Panc1 (cell line): ENCODE measurements around the gene PARP9.

Experiments
- POLR2AphosphoS5 ChIP-seq: IDR thresholded peaks from 2 replicates; pipeline ENCODE4 v1.6.1; 2012; ENCODE audit warnings: mild to moderate bottlenecking, low read depth, low read length, moderate library complexity
- TCF7L2 ChIP-seq: IDR thresholded peaks from 2 replicates; pipeline ENCODE4 v1.6.1; 2011; ENCODE audit warnings: mild to moderate bottlenecking, low read depth, low read length, inconsistent platforms
- TF ChIP-seq, protein P1 (sequence below): fragments of 450-650 bp; IDR thresholded peaks from 2 replicates; pipeline ENCODE4 v1.5.1; 2017; ENCODE audit warnings: mild to moderate bottlenecking
- TF ChIP-seq, protein P2 (sequence below), 2 experiments: IDR thresholded peaks; 2 replicates each; pipeline ENCODE4 v1.6.1; 2011 to 2012; ENCODE audit warnings: low read depth in 2 of 2, control low read depth in 1 of 2, low read length in 1 of 2, mild to moderate bottlenecking in 1 of 2, moderate library complexity in 1 of 2; ENCODE audit not compliant: insufficient read depth in 1 of 2

DNA sequence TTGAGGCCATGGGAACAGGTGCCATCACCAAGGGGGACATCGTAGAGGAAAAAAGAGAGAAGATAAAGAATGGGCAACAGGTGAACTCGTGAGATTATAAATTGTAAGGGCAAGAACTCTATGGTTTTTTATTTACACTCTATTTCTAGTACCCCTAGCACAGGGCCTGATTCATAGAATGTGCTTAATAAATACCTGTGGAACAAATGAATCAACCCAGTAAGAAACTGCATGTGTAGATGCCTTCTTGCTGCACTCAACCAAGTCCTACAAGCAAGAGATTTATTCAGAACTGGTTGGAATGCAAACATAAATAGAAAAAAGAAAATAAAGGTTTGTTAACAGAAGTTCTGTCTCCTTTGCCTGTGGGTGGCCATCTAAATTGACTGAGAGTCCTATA, 30.6 kb downstream of the PARP9 start:
- TF ChIP-seq, protein P1, sequence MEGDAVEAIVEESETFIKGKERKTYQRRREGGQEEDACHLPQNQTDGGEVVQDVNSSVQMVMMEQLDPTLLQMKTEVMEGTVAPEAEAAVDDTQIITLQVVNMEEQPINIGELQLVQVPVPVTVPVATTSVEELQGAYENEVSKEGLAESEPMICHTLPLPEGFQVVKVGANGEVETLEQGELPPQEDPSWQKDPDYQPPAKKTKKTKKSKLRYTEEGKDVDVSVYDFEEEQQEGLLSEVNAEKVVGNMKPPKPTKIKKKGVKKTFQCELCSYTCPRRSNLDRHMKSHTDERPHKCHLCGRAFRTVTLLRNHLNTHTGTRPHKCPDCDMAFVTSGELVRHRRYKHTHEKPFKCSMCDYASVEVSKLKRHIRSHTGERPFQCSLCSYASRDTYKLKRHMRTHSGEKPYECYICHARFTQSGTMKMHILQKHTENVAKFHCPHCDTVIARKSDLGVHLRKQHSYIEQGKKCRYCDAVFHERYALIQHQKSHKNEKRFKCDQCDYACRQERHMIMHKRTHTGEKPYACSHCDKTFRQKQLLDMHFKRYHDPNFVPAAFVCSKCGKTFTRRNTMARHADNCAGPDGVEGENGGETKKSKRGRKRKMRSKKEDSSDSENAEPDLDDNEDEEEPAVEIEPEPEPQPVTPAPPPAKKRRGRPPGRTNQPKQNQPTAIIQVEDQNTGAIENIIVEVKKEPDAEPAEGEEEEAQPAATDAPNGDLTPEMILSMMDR = no peak
- no peak for TF ChIP-seq TCF7L2
- TF ChIP-seq, protein P2, sequence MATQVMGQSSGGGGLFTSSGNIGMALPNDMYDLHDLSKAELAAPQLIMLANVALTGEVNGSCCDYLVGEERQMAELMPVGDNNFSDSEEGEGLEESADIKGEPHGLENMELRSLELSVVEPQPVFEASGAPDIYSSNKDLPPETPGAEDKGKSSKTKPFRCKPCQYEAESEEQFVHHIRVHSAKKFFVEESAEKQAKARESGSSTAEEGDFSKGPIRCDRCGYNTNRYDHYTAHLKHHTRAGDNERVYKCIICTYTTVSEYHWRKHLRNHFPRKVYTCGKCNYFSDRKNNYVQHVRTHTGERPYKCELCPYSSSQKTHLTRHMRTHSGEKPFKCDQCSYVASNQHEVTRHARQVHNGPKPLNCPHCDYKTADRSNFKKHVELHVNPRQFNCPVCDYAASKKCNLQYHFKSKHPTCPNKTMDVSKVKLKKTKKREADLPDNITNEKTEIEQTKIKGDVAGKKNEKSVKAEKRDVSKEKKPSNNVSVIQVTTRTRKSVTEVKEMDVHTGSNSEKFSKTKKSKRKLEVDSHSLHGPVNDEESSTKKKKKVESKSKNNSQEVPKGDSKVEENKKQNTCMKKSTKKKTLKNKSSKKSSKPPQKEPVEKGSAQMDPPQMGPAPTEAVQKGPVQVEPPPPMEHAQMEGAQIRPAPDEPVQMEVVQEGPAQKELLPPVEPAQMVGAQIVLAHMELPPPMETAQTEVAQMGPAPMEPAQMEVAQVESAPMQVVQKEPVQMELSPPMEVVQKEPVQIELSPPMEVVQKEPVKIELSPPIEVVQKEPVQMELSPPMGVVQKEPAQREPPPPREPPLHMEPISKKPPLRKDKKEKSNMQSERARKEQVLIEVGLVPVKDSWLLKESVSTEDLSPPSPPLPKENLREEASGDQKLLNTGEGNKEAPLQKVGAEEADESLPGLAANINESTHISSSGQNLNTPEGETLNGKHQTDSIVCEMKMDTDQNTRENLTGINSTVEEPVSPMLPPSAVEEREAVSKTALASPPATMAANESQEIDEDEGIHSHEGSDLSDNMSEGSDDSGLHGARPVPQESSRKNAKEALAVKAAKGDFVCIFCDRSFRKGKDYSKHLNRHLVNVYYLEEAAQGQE (IDR thresholded peaks at IDR 0.05; ENCODE audit: insufficient read depth in 1 of 2, low read depth in 2 of 2, low read length in 1 of 2) = no peak
- TF ChIP-seq POLR2AphosphoS5 = no peak
